ENCODE results near the gene UBA6.
"Not testable (repeated sequence)": the region's sequence is repeated elsewhere in the genome, so short reads cannot be mapped to it uniquely, and the experiment has no call there.

Gene UBA6

DNA sequence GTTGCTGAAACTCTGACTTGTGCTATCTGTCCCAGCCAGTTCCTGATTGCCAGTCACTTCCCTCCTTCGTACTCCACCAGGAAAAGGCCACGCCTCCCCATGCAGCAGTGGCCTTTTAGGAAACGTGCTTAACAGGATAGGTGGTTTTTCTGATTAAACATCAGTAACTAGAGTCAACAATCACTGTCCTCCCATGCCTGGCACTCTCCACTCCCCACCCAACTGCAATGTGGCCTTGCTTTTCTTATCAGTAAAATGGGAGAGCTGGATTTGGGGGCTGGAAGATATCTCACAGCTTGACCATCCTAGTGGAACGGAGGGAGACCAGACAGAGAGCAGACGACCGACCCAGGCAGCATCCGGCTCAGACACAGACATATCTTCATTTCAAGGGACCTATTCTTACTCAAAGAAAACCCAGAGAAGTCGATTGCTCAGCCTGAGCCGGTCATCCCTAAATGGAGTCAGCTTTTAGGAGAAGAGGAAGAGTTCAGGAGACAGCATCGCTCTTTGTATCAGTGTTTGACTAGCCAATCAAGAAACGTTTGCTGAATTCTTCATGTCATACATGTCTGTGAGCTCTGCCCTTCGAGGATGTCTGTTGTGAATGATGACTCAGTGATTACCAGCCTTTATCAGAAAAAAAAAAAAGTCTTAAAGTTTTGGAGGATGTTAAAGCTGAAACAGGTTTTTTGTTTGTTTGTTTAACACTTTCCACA lies 12.7 kb upstream of the UBA6 start:
- DNase-seq, result no peak

GRCh38 chr4:67712650-67713528 lies 11.9 kb upstream of the UBA6 start:
- DNase-seq, result no peak

- DNase-seq, result no peak
These were observed 11.2 kb upstream of the UBA6 start for GRCh38 chr4:67712000-67712625.

DNA sequence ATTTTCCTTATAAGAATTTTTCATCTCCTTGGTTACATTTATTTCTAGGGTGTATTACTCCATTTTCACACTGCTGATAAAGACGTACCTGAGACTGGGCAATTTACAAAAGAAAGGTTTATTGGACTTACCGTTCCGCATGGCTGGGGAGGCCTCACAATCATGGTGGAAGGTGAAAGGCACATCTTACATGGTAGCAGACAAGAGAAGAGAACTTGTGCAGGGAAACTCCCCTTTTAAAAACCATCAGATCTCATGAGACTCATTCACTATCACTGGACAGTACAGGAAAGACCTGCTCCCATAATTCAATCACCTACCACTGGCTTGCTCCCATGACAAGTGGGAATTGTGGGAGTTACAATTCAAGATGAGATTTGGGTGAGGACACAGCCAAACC lies 5.7 kb upstream of the UBA6 start:
- DNase-seq, result not testable (repeated sequence)

GRCh38 chr4:67704843-67705242 lies 3.9 kb upstream of the UBA6 start:
- no peak for DNase-seq

- DNase-seq, result no peak
These were observed 1.2 kb upstream of the UBA6 start for GRCh38 chr4:67702166-67702565.

DNA sequence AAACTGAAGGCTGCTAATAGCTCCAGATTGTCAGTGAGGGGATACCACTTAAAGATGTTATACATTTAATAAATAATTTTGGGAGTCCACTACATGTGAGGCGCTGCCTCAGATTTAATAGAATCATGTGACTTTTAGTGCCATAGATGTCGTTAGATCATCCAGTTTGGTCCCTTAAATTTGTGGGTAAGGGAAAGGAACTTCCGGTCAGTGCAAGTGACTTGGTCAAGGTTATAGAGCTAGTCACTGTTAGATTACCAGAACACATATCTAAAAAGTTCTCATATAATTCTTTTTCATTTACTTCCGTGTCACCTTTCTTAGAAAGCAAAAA lies 529 bp upstream of the UBA6 start:
- DNase-seq, result no peak

- DNase-seq, result no peak
These were observed 728 bp downstream of the UBA6 start for GRCh38 chr4:67700116-67700737.

GRCh38 chr4:67699603-67700002 lies 1.4 kb downstream of the UBA6 start:
- DNase-seq, result no peak

DNA sequence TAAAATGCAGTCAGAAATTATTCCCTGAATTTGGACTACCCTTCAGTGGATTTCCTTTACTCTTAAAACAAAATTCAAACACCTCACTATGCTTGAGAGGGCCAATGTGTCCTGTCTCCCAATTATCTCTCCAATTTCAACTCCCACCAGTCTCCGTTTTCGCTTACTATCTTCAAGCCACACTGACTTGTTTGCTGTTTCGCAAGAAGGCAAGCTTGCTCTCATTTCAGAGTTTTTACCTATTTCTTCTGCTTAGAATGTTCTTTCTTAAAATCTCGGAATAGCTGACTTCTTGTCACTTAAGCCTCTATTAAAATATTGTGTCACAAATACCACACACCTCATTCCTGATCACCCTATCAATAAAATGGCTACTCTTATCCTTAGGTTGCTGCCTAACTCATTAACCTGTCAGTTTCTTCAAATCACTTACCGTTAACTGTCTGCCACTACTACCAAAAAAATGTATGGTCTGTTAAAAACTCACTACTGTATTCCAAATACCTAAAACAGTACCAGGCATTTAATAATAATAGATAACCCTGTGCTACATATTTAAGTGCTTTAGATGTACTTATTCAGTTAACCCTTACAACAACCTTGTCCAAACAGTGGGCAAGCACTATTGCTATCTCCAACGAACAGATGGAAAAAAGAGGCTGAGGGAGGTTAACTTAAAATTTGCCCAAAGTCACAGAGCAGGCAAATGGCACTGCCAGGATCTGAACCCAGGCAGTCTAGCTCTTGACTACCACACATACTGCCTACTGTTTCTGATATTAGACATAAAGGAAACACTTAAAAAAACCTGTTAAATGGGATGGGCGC lies 2.9 kb downstream of the UBA6 start:
- DNase-seq, result no peak

DNA sequence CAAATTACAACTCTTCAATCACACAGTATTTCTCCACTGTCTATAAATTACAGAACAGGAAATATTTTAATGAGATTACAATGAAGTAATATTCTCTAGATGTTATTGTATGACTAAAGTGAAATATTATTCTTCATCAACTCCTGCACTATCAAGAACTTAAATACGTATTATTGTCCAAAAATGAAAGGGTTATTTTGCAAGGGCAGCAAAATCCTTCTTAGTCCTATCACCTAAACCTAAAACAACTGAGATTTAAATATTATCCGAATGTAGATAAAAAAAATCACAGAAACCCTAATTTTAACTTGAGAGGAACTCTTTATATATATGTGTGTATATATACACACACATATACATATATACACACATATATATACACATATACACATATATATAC lies 4.9 kb downstream of the UBA6 start:
- no peak for DNase-seq

DNA sequence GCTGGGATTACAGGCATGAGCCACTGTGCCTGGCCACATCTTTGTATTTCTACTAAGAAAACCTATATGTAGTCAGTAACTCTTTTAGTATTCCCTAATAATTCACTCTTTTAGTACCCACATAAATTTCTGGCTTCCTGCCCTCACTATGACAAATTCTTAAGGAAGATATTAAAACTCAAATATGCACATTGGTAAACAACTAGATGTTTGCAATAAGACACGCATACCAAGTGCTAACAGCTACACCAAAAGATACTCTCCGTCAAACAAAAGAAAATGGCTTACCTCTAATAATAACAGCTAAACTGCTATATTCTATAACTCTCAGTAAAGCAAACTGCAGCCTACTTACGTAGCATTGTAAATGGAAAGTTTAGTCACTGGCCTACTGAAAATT lies 6.3 kb downstream of the UBA6 start:
- no peak for DNase-seq

DNA sequence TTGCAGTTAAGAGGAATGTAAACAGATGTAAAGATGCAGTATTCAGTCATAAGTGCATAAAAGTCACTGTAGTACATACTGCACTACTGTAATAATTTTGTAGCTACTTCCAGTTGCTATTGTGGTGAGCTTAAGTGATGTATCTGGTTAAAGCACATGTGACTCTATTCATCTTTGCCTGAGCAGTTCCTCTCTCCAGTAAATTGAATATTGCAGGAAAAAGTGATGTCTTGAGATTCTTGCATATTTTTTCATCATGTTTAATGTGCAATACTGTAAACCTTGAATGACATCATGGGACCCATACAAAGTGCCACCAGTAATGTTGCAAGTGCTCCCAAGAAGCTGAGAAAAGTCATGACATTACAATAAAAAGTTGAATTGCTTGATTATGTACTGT lies 9.6 kb downstream of the UBA6 start:
- no peak for DNase-seq

- no peak for DNase-seq
These were observed 13.3 kb downstream of the UBA6 start for GRCh38 chr4:67687636-67688035.

DNA sequence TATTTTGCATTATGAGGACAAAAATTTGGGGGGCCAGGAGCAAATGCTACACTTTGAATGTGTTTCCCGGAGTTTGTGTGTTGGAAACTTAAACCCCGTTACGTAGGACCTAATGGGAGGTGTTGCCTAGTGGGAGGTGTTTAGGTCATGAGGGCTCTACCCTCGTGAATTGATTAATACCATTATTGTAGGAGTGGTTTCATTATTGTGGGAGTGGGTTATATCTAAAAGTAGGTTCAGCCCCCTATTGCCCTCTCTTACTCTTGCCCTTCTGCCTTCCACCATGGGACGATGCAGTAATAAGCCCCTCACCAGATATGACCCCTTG lies 15.5 kb downstream of the UBA6 start:
- no peak for DNase-seq

- DNase-seq, result no peak
These were observed 16.0 kb downstream of the UBA6 start for GRCh38 chr4:67684839-67685531.

GRCh38 chr4:67682266-67682665 lies 18.7 kb downstream of the UBA6 start:
- DNase-seq, result no peak

DNA sequence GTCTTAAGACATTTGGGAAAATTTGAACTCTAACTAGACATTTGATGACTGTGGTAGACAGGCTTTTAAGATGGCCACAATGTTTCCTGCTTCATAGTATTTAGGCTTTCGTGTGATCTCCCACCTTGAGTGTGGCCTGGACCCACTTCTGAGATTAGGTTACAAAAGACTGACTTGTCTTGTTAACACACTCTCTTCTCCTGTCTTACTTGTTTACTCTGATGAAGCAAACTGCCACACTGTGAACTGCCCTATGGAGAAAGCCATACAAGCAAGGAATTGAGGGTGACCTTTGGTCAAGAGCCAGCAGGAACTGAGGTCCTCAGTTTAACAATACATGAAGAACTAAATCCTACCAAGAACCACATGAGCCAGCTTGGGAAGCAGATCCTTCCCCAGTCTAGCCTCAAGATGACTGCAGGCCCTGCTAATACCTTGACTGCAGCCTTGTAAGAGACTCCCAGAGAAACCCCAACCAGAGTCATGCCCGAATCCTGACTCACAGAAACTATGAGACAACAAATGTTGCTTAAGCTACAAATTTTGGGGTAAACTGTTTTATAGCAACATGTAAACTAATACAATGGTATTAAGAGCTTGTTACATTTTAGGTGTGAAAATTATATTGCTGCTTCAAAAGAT lies 20.3 kb downstream of the UBA6 start:
- DNase-seq, result no peak

- DNase-seq, result no peak
These were observed 22.3 kb downstream of the UBA6 start for GRCh38 chr4:67678612-67679011.

DNA sequence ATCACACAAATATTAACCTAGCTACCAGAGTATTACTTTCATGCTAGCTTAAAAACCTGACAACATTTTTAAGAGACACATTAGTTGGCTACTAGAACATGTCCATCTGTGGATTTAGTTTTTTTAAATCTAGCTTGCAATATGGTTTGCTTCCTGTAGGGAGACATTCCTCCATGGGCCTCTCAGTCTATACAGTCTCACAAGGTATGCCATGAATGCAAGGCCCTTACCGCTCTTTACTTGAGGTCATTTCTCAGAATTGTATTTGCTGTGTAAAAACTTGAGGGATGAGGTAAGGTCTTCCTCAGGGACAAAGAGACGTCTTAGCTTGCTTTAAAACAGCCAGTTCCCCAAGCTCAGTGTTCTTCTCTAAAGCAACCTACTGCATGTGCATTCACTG lies 26.9 kb downstream of the UBA6 start:
- no peak for DNase-seq

- no peak for DNase-seq
These were observed 32.6 kb downstream of the UBA6 start for GRCh38 chr4:67668315-67668714.

DNA sequence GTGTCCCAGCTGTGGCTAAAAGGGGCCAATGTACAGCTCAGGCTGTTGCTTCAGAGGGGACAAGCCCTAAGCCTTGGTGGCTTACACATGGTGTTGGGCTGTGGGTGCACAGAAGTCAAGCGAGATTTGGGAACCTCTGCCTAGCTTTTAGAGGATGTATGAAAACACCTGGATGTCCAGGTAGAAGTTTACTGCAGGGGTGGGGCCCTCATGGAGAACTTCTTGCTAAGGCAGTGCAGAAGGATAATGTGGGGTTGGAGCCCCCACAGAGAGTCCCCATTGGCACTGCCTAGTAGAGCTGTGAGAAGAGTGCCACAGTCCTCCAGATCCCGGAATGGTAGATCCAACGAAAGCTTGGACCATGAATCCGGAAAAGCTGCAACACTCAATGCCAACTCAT lies 40.5 kb downstream of the UBA6 start:
- DNase-seq, result no peak

All from NCI-H1436 treated with DMSO at 0.1 percent for 48 hours (cell line).